IPS-NIHi7 (cell line): ENCODE measurements around the gene NPAS1.

Source experiments
- DNase-seq: peaks from one replicate; pipeline ENCODE4 v3.0.0; 2012; ENCODE audit warnings: mixed read lengths; ENCODE audit errors: extremely low spot score

NPAS1 gene, protein sequence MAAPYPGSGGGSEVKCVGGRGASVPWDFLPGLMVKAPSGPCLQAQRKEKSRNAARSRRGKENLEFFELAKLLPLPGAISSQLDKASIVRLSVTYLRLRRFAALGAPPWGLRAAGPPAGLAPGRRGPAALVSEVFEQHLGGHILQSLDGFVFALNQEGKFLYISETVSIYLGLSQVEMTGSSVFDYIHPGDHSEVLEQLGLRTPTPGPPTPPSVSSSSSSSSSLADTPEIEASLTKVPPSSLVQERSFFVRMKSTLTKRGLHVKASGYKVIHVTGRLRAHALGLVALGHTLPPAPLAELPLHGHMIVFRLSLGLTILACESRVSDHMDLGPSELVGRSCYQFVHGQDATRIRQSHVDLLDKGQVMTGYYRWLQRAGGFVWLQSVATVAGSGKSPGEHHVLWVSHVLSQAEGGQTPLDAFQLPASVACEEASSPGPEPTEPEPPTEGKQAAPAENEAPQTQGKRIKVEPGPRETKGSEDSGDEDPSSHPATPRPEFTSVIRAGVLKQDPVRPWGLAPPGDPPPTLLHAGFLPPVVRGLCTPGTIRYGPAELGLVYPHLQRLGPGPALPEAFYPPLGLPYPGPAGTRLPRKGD

DNA sequence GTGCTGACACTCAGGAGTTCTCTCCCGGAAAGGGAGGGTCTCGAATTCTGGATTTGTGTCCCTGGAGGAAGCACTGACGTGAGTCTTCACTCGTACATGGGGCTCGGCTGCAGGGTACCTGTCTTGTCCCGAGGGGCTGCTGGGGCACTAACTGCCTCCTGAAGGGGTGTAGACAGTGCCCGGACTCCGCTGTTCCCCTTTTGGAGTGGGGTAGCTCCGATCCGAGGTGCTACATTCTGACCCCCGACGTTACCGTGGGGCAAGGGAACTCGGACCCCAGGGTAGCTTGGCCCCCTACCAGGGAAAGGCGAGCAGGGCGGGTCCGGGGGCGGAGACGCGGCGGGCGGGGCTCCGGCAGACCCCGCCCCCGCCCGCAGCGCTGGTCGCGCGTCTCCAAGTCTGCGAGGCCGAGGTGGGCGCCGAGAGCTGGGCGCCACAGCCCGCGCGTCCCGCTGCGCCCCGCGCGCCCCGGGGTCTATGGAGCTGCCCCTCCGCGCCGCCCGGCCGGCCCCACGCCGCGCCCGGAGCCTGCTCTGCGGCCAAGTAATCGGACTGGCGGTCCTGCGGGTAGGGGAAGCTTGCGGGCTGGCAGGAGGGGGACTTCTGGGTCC is at the start of gene NPAS1:
Gene NPAS1, plus strand, starts transcription at position 407 of the 611 bp plus-strand sequence. CDS start 1,211 bp downstream, outside the sequence.
- DNase-seq = peak; percentile 80

DNA sequence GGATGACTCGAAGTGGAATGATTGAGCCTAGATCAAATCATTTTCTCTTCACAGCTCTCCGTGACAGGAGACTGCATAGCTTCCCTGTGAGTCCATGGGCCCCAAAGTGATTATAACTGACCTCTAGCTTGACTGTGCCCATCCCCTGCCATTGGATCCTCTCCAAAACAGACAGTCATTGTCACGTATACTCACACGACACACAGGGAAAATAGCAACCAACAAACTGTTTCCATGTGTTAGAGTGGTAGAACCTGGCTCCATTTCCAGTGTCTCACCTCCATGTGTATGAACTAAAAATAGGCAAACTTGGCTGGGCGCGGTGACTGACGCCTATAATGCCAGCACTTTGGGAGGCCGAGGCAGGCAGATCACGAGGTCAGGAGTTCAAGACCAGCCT is 48.8 kb upstream of the NPAS1 start:
- DNase-seq = no peak

- no peak for DNase-seq
Measured at GRCh38 chr19:46972311-46972710, 47.3 kb upstream of the NPAS1 start.

DNA sequence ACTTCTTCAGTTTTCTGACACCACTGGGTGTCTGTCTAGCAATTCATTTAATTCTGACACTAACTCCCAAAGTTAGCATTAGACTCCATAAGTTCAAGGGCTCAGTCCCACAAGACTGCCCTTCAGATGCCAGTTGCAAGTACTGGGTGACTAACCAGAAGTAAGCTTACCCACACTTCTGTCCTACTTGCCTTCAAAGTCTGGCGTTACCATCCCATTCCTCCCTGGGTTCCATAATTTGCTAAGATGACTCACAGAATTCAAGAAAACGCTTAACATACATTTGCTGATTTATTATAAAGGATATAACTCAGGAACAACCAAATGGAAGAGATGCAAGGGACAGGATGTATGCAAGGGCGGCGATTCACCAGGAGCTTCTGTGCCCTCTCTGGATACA is 45.5 kb upstream of the NPAS1 start:
- no peak for DNase-seq

GRCh38 chr19:46975011-46975924 is 44.4 kb upstream of the NPAS1 start:
- no peak for DNase-seq

DNA sequence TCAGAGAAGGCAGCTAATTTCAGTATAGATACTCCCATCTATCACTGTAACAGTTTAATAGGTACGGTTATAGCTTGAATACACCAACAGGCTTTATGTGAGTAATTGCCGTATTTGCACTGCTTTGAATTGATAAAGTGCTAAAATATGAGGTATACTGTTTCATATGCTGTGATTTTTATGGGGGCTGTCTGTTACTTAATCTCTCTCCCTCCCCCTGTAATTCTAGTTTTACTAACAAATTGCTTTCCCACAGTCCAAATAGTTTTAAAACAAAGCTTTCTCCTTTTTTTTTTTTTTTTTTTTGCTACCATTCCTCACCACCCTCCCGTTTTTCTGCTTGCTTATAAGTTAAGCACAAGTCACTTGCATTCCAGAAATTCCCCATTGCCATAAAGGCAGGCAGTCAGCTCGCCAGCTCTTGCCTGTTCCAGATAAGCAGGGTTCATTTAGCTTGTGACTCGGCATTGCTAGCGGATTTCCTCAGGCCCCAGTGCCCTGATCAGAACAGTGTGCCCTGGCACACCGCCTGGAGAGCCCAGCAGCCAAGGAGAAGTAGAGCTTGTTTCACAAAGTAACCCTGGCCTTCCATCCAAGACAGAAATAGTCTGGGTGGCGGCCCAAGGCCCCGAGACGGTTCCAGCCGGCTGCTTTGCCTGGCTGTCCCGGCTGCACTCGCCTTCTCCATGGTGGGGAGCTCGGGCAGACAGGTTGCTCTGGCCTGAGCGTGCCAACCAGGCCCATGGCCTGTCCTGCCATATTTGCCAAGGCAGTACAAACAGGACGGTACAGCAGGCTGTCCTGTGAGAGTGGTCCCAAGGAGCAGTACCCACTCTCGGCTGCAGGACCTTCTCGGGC is 43.5 kb upstream of the NPAS1 start:
- DNase-seq = peak; percentile 58

GRCh38 chr19:46976845-46977320 is 42.8 kb upstream of the NPAS1 start:
- DNase-seq = peak; percentile 77

DNA sequence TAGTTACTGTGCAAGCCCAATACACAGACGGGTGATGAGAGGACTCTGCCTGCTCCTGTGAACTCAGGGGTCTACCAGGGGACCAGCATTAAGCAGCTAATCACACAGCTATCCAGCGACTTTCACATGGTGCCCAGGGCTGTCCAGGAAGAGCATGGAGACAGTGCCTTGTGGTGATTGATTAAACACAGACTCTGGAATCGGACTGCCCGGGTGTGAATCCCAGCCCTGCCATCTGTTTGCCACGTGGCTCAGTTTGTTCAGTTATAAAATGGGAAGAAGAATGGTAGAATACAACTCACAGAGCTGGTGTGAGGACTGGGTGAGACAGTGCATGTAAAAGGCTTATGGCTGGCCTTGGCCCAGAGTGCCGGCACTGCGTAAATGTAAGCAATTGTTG is 42.1 kb upstream of the NPAS1 start:
- no peak for DNase-seq

DNA sequence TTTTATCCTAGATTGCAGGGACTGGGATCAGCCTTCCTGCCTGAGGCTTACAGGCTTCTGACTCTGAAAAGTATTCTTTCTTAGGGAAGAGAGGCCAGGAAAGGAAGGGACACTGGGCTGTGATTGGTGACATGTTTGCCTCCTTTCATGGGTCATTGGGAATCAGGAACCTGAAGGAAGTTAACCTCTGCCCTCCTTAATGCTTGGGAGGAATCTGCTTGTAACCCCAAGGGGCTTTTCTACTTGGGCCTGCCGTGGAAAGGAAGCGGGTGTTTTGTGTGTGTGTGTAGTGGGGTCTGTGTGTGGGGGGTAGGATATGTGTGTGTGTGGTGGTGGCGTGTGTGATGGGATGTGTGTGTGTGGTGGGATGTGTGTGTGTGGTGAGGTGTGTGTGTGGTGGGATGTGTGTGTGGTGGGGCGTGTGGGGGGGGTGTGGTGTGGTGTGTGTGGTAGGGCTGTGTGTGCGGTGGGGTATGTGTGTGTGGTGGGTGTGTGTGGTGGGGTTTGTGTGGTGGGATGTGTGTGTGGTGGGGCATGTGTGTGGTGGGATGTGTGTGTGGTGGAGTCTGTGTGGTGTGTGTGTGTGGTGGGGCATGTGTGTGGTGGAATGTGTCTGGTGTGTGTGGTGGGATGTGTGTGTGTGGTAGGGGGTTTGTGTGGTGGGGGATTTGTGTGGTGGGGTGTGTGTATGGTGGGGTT is 41.3 kb upstream of the NPAS1 start:
- DNase-seq = no peak

DNA sequence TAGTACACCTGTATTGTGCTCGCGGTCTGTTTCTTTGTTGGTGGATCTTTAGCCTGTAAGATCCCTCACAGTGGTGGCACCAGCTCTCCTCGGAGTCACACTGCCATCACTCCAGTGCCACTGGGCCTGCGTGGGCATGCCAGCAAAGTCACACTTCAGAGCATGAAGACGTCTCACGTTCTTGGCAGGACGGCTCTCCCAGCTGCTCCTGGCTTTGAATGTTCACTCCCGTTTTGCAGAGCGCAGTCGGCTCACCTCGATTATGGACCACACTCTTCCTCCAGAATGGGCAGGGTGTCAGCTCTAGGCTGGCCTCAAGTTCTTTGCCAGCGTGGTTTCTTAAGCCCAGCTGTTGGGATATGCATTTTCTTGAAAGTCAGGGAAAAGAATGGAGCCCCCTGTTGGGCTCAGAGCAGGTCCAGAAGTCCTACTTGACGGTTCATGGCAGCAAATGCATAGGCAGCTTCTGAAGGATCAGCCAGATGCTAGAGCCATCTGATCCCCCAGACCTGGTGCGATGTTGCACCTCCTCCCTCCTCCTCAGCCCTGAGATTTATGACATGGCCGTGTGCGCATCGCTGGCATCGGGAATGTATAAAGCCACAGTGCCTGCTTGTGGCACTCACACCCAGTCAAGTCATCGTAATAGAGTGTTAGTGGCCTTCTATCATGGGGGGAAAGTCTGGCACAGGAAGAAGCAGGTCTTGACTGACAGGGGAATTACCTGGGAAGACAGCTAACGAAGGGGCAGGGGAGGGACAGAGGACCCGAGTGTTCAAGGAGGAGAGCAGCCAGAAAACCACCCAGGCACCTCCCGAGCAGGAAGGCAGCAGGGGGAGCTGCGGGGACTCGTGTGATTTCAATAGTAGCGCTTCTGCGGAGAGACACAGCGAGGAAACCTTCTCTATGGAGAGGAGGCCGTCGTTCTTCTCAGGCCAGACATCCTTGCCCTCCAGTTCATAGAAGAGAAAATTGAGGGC is 40.2 kb upstream of the NPAS1 start:
- peak; percentile 48 for DNase-seq

DNA sequence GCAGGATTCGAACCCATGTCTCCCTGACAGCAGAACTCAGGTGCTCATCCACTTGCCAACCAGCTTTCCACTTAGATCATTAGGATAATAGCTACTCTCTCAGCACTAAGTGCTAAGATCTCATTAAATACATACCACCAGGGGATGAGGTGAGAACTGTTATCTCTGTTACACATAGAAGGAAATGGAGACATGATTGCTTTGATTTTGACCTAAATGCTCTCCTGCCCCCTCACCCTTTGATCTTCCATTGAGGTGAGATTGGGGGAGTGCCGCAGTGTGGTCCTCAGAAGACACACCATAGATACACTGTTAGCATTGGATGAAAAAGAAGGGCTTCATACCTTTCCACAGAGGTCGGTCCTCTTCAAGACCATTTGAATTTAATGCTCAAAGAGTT is 38.9 kb upstream of the NPAS1 start:
- no peak for DNase-seq

DNA sequence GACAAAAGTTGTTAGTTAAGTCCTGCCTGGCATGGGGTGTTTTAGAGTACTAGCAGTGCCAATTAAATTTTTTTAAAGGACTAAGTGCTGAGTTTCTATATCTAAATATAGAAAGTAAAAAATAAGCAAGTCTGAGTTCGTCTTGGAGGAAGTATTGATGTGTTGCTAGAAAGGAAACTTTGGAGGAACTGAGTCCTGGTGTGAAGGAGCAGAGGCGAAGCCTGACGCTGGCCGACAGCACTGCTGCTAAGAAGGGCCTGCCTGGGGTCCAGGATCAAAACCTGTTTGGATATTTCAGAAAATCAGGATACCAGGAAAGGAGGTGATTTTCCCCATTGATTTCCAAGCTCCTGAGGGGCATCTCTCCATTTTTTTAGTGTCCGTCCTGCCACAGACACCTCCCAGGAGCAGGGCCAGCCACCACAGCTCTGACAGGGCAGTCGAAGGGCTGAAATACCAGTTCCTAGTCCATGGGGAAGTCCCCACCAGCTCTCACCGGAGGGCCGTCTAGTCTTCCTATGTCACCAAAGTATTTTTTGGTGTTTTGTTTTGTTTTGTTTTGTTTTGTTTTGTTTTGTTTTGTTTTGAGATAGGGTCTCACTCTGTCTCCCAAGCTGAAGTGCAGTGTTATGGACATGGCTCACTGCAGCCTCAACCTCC is 38.2 kb upstream of the NPAS1 start:
- DNase-seq = no peak

DNA sequence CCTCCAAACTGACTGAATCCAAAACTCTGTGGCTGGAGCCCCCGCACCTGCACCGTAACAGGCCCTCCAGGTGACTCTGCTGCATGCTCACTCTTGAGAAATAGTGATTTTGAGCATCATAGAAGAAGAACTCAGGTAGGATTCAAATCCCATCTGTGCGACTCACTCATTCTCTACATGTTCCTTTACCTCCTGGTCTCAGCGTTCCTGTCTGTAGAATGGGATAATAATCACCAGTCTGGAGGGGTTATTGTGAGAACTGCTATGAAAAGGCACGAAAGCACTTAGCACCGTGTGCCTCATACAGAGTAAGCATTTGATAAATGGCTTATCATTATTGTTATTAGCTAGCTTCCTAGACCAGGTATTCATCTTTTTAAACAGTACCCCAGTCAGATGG is 36.5 kb upstream of the NPAS1 start:
- no peak for DNase-seq

DNA sequence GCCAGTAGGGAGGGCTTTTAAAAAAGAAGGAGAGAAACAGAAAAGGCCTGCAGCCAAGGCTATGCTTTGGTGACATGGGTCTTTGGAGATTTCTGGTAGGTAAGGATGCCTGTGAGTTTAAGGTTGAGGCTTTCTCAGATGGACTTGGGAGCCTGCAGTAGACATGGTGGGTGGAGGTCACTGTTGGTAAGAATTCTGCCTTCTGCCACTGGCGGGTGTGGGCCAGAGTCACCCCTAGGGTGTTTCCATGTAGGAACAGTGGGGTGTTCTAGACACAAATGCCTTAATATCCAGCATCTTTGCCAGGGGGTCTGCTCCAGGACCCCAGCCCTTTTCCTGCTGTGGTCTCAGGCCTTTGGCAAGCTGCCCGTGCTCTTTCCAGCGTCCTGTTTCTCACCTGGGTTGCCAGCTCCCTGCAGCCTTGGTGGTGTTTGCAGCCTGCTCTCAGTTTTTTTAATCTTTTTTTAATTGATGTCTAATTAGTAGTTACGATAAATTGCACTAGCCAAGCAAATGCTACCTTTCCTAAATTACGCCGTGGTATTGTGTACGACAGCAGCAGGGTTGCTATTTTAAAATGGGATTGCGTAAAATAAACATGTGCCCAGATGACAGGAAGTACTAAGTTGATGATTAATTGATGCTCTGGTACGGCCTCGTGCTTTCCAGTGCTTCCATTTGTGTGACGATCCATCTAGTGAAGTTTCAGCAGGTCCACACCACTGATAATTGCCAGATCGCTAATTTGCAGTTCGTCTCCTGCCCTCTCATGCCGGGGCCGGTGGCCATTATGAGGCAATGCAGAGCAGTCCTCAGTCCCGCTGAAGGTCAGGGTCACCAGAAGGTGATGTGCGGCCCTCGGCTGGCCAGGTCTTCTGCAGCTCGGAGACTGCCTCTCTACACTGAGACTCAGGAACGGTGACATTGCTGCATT is 35.3 kb upstream of the NPAS1 start:
- no peak for DNase-seq

GRCh38 chr19:46985542-46986415 is 33.9 kb upstream of the NPAS1 start:
- DNase-seq = no peak

GRCh38 chr19:46988614-46989230 is 30.9 kb upstream of the NPAS1 start:
- no peak for DNase-seq
